ENCODE results near the gene RAD51B.

RAD51B gene

DNA sequence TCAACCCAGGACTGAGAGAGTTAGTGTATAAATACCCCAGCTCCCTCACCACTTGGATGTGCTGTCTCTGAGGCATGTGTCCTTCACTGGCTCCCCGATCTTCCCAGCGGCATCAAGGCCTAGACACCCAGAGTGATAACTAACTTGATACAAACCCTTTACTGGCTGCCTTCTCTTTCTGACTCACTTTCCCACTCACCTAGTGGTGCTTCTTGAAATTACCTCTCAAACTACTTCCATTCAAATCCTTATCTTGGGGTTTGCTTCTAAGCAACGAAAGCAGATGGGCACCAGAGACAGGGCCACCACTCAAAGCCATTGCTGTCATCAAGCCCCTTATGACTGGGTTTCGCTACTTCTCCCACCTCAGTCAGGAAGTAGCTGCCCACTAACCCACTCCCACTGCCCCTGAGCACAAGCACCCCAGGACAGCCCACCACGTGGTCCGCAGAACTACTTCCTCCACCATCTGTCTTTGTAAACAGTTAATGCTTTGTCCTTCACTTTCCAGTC is 956.1 kb downstream of the RAD51B start:
- DNase-seq, result no peak

DNA sequence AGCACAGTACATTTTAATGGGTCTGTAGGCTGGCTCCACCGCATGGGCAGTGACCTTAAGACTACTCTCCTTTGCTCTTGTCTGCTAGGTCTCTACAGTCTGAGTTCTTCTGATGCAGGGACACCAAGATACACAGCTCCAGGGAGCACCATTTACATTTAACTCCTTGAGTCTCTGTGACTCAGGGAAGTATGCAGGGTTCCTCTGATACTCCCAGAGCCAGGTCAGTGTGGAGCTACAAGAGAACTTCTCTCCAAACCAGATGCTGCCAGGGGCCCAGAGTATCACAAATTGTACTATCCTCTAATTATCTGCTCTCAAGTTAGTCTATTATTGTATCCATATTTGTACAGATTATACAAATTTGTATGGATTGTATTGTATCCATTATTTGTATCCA is 958.1 kb downstream of the RAD51B start:
- no peak for DNase-seq
